ENCODE measurements around the gene POLR2C.
"Not testable (repeated sequence)": the region's sequence is repeated elsewhere in the genome, so short reads cannot be mapped to it uniquely, and the experiment has no call there.

POLR2C gene

GRCh38 chr16:57479205-57479975 lies 16.9 kb downstream of the POLR2C start:
- DNase-seq (ENCODE audit: low read depth in 2 of 2) = no peak

- no peak for DNase-seq (ENCODE audit: low read depth in 2 of 2)
Observed at GRCh38 chr16:57479976-57480753, 17.7 kb downstream of the POLR2C start.

DNA sequence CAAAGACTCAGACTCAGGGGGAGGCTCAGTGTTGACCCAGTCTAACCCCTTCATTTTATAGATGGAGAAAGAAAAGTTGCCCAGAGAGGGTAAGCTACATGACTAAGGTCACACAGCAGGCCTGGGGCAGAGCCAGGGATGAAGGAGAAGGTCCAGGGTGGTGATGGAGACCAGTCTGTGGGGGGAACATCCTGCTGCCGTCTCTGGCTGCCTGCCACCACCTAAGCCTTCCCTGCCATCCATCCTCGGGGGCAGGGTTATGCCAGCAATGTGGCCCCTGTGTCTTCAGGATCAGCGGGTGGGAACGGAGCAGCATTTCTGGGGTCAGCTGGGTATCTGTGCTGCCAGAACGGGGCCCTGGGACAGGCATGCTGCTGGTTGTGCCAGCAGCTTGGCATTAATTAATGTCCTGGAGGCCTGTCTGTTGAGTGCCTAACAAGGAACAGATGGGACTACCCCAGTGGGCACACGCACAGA lies 18.3 kb downstream of the POLR2C start:
- no peak for DNase-seq (ENCODE audit: low read depth in 2 of 2)

- no peak for DNase-seq (ENCODE audit: low read depth in 2 of 2)
Observed at GRCh38 chr16:57481421-57481820, 18.9 kb downstream of the POLR2C start.

DNA sequence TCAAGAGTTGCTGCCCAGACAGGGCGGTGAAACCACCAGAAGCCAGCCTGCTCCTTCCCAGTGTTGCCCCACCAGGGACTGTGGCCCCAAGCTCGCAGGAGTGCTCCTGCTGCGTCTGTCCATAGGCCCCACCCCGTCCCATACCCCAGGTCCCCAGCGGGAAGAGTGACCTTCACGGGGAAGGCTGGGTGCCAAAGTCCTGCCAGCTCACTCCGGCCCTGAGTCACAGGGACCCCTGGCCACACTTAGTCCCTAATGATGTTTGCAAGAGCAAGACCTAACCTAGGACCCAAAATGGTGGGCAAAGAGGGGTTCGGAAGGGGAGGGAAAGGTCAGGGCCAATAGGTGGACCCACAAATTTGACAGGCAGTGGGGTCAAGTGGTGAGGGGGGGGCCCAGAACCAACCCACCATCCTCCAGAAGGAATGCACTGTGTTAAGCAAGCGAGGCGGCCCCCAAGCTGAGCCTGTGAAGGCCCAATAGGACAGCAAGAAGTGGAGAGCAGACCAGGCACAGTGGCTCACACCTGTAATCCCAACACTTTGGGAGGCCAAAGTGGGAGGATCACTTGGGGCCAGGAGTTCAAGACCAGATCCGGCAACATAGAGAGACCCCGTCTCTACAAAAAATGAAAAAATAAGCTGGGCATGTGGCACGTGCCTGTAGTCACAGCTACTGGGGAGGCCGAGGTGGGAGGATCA lies 20.5 kb downstream of the POLR2C start:
- DNase-seq (ENCODE audit: low read depth in 2 of 2) = no peak

DNA sequence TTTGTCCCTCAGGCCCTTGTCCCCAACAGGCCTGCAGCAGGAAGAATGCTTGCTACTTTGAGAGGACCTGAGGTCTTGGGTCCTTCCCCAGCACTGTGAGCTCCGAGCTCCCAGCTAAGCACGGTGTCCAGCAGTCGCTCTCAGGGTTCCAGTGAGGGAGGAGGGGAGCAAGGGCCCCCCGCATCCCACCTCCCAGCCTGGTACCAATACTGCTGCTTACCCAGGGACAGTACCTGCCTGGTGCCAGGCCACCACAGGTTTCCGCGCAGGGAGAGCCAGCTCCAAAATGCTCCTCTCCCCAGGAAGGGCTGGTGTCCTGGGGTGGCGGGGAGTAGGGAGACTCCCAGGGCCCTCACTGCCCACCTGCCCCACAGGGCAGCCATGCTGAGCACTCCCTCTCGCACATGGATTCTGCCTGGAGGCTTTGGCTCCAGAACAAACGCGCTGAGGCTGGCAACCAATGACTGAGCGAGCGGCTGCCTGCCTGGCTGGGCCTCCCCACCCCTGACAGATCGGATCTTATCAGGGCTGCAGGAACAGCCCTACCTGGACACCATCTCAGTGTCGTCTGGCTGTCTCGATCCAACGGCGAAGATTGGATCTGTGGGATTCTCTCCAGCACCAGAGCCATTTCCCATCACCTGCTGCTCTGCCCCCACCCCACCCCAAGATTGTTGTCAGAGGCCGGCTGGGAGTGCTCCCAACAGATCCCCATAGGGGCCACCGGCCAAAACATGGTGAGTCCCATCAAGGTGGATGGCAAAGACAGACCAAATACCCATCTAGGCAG lies 21.4 kb downstream of the POLR2C start:
- no peak for DNase-seq (ENCODE audit: low read depth in 2 of 2)

GRCh38 chr16:57484515-57485005 lies 22.1 kb downstream of the POLR2C start:
- DNase-seq (ENCODE audit: low read depth in 2 of 2) = no peak

DNA sequence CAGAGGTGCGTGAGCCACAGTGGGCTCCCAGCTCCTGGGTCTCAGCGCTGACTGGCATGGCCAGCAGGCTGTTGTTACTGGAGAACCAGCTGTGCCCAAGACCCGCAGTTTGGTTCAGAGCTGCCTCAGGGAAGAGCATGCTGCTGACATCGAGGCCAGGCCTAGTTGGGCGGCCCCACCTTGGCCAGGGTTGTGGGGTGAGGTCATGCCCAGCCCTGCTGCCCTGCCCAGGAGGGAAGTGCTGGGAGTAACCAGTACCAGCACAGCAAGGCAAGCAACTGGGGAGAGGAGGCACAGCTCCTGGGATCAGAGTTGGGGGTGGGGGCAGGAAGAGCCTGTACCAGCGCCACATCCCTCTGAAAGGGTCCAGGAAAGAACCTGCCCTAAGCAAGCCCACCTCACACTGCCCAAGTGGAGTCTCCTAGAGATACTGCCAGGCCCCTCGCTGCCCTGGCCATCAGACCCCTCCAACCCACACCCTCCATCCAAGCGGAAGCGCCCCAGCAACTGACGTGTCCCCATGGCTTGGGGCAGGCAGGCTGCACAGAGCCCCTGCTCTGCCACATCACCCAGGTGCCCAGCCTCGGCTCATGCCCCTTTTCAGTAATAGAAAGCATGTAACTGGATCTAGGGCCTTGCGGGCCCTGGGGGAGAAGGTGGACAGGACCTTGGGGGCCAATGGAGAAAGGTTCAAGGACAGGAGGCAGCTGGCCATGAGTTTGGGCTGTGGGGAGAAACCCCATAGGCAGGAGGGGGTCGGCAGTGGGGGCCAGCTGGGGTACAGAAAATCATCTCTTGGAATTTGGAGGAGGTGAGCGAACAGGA lies 22.8 kb downstream of the POLR2C start:
- no peak for DNase-seq (ENCODE audit: low read depth in 2 of 2)

DNA sequence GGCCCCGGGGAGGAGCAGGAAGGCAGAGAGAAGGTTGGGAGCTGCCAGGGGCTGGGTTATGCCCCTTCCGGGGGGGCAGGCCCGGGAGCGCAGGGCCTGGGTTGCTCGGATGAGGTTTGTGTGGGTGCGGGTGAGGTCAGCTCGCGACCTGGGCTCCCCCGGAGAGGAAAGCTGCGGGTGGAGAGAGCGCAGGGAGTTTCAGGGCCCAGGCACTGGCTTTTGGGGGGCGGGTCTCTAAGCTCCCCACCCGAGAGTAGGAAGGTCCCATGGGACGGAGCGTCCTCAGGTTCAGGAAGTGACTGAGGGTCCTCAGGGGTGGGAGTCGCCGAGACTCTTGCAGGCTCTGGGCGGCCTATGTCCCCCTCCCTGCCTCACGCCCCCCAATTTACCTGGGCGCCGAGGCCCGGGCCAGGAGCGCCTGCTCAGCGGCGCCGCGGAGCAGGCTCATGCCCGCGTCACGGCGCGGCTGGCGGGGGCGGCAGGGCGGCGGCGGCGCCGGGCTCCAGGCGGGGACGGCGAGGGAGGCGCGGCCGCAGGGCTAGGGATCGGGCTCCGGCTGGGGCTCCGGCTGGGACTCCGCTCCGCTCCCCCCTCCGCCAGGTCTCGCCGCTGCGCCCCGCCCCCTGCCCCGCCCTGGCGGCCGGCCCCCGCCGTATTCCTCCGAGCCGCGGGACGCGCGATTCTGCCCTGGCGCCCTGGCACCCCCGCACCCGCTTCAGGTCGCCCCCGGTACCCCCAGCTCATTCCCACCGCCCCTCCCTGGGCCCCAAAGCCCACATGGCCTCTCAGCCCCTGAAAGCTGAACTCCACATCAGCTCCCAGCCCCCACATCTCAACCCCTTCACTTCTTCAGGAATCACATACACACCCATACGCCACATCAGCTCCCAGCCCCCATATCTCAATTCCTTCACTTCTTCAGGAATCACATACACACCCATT lies 23.7 kb downstream of the POLR2C start, which contains the start of gene DOK4:
Gene DOK4, minus strand, starts transcription at position 578 of the 942 bp plus-strand sequence. CDS start 6,986 bp downstream, outside the sequence.
- peak; percentile 50 to 79 for DNase-seq (ENCODE audit: low read depth in 2 of 2)

- DNase-seq (ENCODE audit: low read depth in 2 of 2) = no peak
Observed at GRCh38 chr16:57486858-57487834, 24.7 kb downstream of the POLR2C start.

GRCh38 chr16:57489229-57489628 lies 26.8 kb downstream of the POLR2C start:
- no peak for DNase-seq (ENCODE audit: low read depth in 2 of 2)

DNA sequence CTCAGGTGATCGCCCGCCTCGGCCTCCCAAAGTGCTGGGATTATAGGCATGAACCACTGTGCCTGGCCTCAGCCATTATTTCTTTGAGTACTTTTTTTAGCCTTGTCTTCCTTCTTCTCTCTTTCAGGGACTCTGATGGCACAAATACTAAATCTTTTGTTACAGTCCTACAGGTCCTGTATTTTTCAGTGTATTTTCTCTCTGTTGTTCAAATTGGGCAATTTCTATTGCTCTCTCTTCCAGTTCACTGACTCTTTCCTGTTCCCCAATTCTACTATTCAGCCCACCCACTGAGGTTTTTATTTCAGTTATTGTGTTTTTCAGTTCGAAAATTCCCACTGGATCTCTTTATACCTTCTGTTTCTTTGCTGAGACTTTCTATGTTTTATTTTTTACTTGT lies 31.3 kb downstream of the POLR2C start:
- no peak for DNase-seq (ENCODE audit: low read depth in 2 of 2)

DNA sequence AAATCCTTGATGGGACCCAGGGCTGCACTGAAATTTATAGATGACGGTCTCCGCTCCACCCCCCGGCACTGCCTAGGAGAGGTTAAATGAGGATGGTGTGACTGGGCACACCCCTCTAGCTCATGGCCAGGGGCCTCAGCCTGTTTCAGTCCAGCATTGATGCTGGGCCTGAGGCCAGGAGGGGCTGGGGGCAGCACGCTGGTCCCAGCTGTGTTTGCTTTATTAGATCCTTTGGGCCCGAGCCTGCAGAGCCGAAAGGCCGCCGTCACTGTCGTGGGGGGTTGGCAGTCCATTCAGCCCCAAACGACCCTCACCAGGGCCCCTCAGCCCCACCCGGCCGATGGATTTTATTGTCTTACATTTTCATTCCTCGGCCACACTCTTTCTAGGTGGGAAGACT lies 34.6 kb downstream of the POLR2C start:
- no peak for DNase-seq (ENCODE audit: low read depth in 2 of 2)

DNA sequence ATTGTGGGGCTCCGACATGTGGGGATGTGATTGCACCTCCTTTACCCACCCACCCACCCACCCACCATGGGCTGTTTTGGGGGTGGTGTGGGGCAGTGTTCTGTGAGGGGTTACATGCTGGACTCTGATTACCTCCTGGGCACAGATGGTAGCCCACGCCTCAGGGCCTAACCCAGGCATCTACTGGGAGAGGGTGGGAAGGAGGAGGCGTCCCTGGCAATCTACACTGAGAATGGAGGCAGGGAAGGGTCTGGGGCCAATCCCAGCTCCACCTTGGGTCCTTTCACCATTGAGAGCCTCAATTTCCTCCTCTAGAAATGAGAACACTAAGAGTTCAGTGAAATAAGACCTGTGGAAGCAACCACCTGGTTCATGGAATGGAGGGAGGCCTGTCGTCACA lies 35.6 kb downstream of the POLR2C start:
- no peak for DNase-seq (ENCODE audit: low read depth in 2 of 2)

DNA sequence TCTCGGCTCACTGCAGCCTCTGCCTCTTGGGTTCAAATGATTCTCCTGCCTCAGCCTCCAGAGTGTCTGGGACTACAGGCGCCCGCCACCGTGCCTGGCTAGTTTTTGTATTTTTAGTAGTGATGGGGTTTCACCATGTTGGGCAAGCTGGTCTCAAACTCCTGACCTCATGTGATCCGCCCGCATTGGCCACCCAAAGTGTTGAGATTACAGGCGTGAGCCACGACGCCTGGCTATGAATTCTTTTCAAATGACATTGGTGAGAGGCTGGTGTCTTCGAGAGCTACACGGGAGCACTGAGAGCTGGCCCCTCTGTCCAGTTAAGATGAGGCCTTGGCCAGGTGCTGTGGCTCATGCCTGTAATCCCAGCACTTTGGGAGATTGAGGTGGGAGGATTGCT lies 37.5 kb downstream of the POLR2C start:
- not testable (repeated sequence) for DNase-seq (ENCODE audit: low read depth in 2 of 2)

DNA sequence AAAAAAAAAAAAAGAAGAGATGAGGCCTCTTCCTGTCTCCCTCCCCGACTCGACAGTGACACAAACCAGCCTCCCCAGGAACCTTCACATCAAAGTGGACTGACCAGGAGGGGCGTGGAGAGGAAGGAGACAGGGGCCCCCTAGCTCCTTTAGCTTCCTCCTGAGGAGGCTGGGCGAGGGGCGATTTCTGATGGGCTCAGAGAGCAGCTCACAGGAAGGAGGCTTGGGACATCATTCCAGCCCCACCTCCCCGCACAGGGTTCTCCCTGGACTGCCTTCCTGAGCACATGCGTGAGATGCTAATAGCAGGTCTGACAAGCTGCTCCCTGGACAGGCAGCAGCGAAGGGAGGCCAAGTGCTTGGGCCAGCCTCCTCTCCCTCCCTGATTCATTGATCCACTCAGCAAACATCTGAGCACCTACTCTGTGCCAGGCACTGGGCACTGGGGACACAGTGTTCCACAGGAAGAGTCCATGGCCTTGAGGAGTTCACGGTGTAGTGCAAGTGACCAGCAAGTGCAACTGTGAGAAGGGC lies 38.2 kb downstream of the POLR2C start:
- no peak for DNase-seq (ENCODE audit: low read depth in 2 of 2)

GRCh38 chr16:57501492-57501891 lies 39.0 kb downstream of the POLR2C start:
- no peak for DNase-seq (ENCODE audit: low read depth in 2 of 2)
